ENCODE measurements around the gene UBE4A. TPM values are rescaled to one million over a fixed set of nuclear protein-coding genes. Genes with fewer than 3 reads are reported as not detected.

UBE4A gene
- total RNA-seq, 1 donor from 2014 or later, result 40.0 TPM

- TF ChIP-seq CTCF (IDR thresholded peaks at IDR 0.05), result no peak
- H3K4me3 ChIP-seq, result no peak overlapping the region
- ATAC-seq, result no peak
- no peaks in the 10 kb centered on the region for H3K4me1 ChIP-seq
- H3K36me3 ChIP-seq, result peaks cover 98% of the 10 kb centered on the region
- no peak for DNase-seq
- H3K9me3 ChIP-seq, result no peaks in the 10 kb centered on the region
- no peak overlapping the region for H3K27ac ChIP-seq
- H3K27me3 ChIP-seq, result no peaks in the 10 kb centered on the region
- intact Hi-C loops (cut with DNase I), result no loop called here
Observed at GRCh38 chr11:118373263-118373662, 13.9 kb downstream of the UBE4A start.

- no peaks in the 10 kb centered on the region for H3K27me3 ChIP-seq
- intact Hi-C loops (cut with DNase I), result no loop called here
- H3K4me1 ChIP-seq, result no peaks in the 10 kb centered on the region
- no peak overlapping the region for H3K4me3 ChIP-seq
- no peak overlapping the region for H3K27ac ChIP-seq
- TF ChIP-seq CTCF (IDR thresholded peaks at IDR 0.05), result no peak
- DNase-seq (no peak), ATAC-seq (no peak)
- no peaks in the 10 kb centered on the region for H3K9me3 ChIP-seq
- peaks cover 98% of the 10 kb centered on the region for H3K36me3 ChIP-seq
Observed at GRCh38 chr11:118373871-118374270, 14.5 kb downstream of the UBE4A start.

- ATAC-seq, result no peak
- DNase-seq, result no peak
- intact Hi-C loops (cut with DNase I), result no loop called here
- no peaks in the 10 kb centered on the region for H3K9me3 ChIP-seq
- peaks cover 98% of the 10 kb centered on the region for H3K36me3 ChIP-seq
- TF ChIP-seq CTCF (IDR thresholded peaks at IDR 0.05), result no peak
- no peaks in the 10 kb centered on the region for H3K27me3 ChIP-seq
- no peaks in the 10 kb centered on the region for H3K4me1 ChIP-seq
- H3K4me3 ChIP-seq, result no peak overlapping the region
- H3K27ac ChIP-seq, result no peak overlapping the region
Observed at GRCh38 chr11:118374729-118375128, 15.3 kb downstream of the UBE4A start.

- Histone ChIP-seq H3K27me3 (no peaks in the 10 kb centered on the region), H3K4me1 (no peaks in the 10 kb centered on the region), H3K4me3 (no peak overlapping the region), H3K9me3 (no peaks in the 10 kb centered on the region), H3K36me3 (peaks cover 95% of the 10 kb centered on the region), H3K27ac (no peak overlapping the region)
- intact Hi-C loops (cut with DNase I), result no loop called here
- DNase-seq (no peak), ATAC-seq (no peak)
- TF ChIP-seq CTCF (IDR thresholded peaks at IDR 0.05), result no peak
Observed at GRCh38 chr11:118375978-118376377, 16.6 kb downstream of the UBE4A start.

GRCh38 chr11:118379497-118379896 lies 20.1 kb downstream of the UBE4A start:
- Histone ChIP-seq H3K4me3 (no peak overlapping the region), H3K27me3 (no peaks in the 10 kb centered on the region), H3K27ac (no peak overlapping the region), H3K9me3 (no peaks in the 10 kb centered on the region), H3K4me1 (no peaks in the 10 kb centered on the region), H3K36me3 (peaks cover 95% of the 10 kb centered on the region)
- DNase-seq (no peak), ATAC-seq (no peak)
- no peak for TF ChIP-seq CTCF (IDR thresholded peaks at IDR 0.05)
- intact Hi-C loops (cut with DNase I), result no loop called here

- no peak for ATAC-seq
Observed at GRCh38 chr11:118380571-118380970, 21.2 kb downstream of the UBE4A start.

More at GRCh38 chr11:118380571-118380970, 21.2 kb downstream of the UBE4A start:
- no peak overlapping the region for H3K4me3 ChIP-seq
- intact Hi-C loops (cut with DNase I), result loop anchor here (10.0 kb wide), 1 partner anchor 114 kb away; no protein-coding TSS in a partner anchor
- H3K27me3 ChIP-seq, result no peaks in the 10 kb centered on the region
- no peak overlapping the region for H3K27ac ChIP-seq
- TF ChIP-seq CTCF (IDR thresholded peaks at IDR 0.05), result no peak
- no peaks in the 10 kb centered on the region for H3K4me1 ChIP-seq
- H3K9me3 ChIP-seq, result no peaks in the 10 kb centered on the region
- peaks cover 96% of the 10 kb centered on the region for H3K36me3 ChIP-seq
- no peak for DNase-seq
